GM21447 (cell line): Measurements from ENCODE around the gene C20orf141.
"Not testable (repeated sequence)": the region's sequence is repeated elsewhere in the genome, so short reads cannot be mapped to it uniquely, and the experiment has no call there.

ENCODE experiments used
- ATAC-seq: cut with Tn5 transposase; IDR thresholded peaks from one replicate; pipeline ENCODE4 v1.9.1; 2021; ENCODE audit not compliant: unreplicated experiment

C20orf141 gene

DNA sequence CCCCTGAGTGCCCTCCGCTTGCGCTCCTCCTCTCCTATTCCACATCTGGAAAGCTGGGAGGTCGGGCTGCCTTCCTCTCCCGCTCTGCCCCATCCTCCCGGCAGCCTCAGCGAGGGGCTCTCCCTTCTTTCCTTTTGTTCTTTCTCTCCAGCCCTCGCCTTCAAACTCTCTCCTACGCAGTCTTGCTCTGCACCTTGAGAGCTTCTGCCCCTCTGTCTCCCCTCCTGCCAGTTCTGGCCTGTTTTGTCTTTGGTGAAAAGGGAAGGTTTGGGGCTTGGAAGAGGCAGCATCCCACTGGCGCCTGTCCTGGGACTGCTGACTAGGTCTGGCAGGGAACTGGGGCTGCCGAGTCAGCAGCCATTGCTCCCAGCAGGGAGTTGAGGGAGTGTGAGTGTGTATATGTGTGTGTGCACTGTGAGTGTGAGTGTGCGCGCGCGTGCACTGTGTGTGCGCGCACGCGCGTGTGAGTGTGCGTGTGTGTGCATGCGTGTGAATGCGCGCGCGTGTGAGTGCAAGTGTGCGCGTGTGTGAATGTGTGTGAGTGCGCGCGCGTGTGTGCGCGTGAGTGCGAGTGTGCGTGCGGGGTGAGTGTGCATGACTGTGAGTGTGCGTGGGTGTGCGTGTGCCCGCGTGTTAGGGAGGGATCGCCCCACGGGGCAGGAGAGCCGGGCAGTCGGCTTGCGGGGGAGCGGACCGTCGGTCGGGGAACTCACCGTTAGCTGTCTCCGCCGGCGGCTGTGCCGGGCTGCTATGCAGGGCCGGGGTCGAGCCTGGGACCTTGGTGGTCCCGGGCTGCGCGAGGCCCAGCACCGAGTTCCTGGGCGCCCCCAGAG is 14.9 kb upstream of the C20orf141 start:
- peak; percentile 5 for ATAC-seq

- peak; percentile 54 for ATAC-seq
These were observed 14.1 kb upstream of the C20orf141 start, which contains the start of gene CPXM1 for GRCh38 chr20:2800521-2801285. Gene CPXM1, minus strand, starts transcription at chr20:2800627. Its CDS starts 55 bp downstream, at chr20:2800572.

- no peak for ATAC-seq
These were observed 13.5 kb upstream of the C20orf141 start for GRCh38 chr20:2801286-2801728.

GRCh38 chr20:2804041-2804828 is 10.6 kb upstream of the C20orf141 start:
- ATAC-seq: no peak

DNA sequence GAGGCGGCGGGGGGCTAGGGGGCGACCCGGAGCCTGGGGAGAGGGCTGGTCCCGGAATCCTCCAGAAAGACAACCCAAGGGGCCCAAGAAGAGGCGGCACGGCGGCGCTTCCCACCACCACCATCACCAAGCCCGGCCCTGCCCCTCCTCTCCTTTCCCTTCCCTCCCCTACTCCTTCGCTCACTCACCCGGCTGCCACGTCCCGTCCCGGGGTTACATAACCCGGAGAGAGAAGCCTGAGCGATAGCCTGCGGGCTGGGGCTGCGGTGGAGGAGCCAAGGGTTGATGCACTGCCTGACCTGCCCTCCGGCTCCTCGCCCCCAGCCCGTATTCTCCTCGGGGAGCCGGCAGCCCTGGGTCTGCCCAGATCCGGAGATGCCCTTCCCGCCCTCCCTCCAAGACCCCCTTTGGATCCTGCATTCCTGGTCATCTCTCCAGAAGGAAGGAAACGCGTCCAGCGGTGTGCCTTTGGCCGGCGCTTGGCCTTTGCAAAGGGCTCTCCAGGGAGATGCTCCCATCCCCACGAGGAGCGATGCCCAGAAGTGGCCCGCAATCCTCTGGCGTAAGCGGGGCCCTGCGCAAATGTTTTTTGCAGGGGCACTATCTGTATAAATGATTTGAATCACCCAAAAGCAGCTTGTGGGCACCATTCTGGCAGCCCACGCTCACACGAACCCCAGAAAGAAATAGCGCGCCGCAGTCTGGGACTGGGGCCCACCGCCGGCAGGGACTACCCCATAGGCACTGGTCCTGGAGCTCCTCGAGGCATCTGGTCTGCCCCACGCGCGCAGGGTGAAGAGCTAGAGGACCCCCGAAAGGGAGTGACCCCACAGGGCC is 9.7 kb upstream of the C20orf141 start:
- no peak for ATAC-seq

- no peak for ATAC-seq
These were observed 9.0 kb upstream of the C20orf141 start for GRCh38 chr20:2805689-2806350.

- no peak for ATAC-seq
These were observed 8.5 kb upstream of the C20orf141 start for GRCh38 chr20:2806351-2806701.

GRCh38 chr20:2807019-2807418 is 7.8 kb upstream of the C20orf141 start:
- no peak for ATAC-seq

GRCh38 chr20:2807929-2808328 is 6.9 kb upstream of the C20orf141 start:
- not testable (repeated sequence) for ATAC-seq

GRCh38 chr20:2809690-2810089 is 5.1 kb upstream of the C20orf141 start:
- ATAC-seq: no peak

DNA sequence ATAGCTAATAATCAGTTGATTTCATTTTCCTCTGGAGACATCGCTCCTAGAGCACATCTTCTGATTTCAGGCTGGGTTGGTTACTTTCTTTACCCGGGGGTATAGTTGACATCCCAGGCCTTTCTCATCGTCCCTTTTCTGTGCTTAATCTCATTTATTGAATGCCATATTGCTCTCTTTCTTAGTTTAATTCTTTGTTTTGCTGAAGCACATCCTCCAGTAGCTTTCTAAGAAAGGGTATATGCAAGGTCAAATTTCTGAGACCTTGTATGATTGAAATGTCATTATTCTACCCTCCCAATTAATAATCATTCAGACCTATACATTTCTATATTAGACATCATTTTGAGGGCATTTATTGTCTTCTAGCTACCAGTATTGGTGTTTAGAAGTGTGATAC is 2.6 kb upstream of the C20orf141 start:
- ATAC-seq: no peak

- no peak for ATAC-seq
These were observed 711 bp upstream of the C20orf141 start for GRCh38 chr20:2814076-2814475.

- ATAC-seq: no peak
These were observed 584 bp downstream of the C20orf141 start for GRCh38 chr20:2815242-2815900.

GRCh38 chr20:2816030-2816582 is 1.3 kb downstream of the C20orf141 start, which contains the start of gene TMEM239:
Gene TMEM239, plus strand, starts transcription at chr20:2816364. Its CDS starts 191 bp downstream, at chr20:2816555.
- ATAC-seq: no peak

DNA sequence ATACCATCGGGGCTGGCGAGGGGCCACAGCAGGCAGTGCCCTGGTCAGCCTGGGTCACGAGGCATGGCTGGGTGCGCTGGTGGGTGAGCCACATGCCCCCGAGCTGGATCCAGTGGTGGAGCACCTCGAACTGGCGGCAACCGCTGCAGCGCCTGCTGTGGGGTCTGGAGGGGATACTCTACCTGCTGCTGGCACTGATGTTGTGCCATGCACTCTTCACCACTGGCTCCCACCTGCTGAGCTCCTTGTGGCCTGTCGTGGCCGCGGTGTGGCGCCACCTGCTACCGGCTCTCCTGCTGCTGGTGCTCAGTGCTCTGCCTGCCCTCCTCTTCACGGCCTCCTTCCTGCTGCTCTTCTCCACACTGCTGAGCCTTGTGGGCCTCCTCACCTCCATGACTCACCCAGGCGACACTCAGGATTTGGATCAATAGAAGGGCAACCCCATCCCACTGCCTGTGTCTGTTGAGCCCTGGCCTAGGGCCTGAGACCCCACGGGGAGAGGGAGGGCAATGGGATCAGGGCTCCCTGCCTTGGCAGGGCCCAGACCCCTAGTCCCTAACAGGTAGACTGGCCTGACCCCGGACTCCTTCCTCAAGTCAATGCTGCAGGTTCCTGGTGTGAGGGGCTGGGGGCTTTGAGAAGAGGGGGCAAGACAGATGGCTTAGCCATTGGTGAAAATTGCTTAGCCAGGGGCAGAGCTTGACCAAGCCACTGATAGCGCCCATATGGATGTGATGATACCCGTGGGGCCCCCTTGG is 2.0 kb downstream of the C20orf141 start:
- no peak for ATAC-seq

- ATAC-seq: no peak
These were observed 2.5 kb downstream of the C20orf141 start for GRCh38 chr20:2817341-2817726.

DNA sequence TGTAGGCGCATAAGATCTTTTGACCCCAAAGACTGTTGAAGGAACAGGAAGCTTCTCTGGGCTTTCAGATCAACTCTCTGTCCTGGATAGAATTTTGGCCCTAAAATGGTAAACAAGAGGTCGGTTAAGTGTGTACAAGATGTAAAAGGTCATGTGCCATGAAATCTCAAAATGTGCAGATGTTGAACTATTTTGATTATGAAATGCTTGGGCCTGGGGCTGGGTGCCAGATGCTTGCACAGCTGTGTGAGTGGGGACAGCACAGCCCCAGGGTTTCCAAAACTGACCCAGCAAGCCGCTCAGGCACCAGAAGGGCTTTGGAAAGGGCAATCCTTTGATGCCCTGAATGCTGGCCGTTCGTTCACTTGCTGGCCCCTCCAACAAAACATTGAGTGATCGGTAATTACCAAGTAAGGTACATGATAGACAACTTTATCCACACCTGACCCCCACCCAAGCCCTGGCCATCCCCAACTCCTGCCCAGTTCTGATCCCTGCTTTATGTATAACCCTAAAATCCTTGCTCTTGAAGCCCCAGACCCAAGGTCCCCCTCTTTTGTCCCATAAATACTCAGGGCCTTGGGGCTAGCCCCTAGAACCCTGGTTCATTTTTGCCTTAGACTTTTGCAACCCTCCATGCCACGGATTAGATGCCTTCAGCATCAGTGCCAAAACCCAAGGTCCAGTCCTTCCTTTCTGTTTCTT is 3.3 kb downstream of the C20orf141 start:
- no peak for ATAC-seq
